GM18526 (cell line): ENCODE data around the gene ASPHD2.

ENCODE experiments used
- POLR2A ChIP-seq: IDR thresholded peaks from 3 replicates; pipeline ENCODE4 v1.6.1; 2011; ENCODE audit not compliant: insufficient read length; ENCODE audit errors: extremely low read depth

The ASPHD2 gene

GRCh38 chr22:26474682-26475081 lies 45.6 kb downstream of the ASPHD2 start:
- no peak for TF ChIP-seq POLR2A

- no peak for TF ChIP-seq POLR2A
Observed at GRCh38 chr22:26476705-26477340, 47.8 kb downstream of the ASPHD2 start.

- TF ChIP-seq POLR2A, result no peak
Observed at GRCh38 chr22:26477341-26477731, 48.3 kb downstream of the ASPHD2 start.

- no peak for TF ChIP-seq POLR2A
Observed at GRCh38 chr22:26479043-26479791, 50.2 kb downstream of the ASPHD2 start.

- no peak for TF ChIP-seq POLR2A
Observed at GRCh38 chr22:26479792-26480610, 50.9 kb downstream of the ASPHD2 start.

GRCh38 chr22:26480611-26480932 lies 51.5 kb downstream of the ASPHD2 start:
- TF ChIP-seq POLR2A, result no peak

GRCh38 chr22:26481112-26481693 lies 52.1 kb downstream of the ASPHD2 start:
- no peak for TF ChIP-seq POLR2A

GRCh38 chr22:26481694-26482093 lies 52.6 kb downstream of the ASPHD2 start:
- TF ChIP-seq POLR2A, result no peak

- TF ChIP-seq POLR2A, result no peak
Observed at GRCh38 chr22:26482161-26482560, 53.1 kb downstream of the ASPHD2 start.

GRCh38 chr22:26483043-26483438 lies 54.0 kb downstream of the ASPHD2 start:
- TF ChIP-seq POLR2A, result no peak

- peak; percentile 88 for TF ChIP-seq POLR2A
Observed at GRCh38 chr22:26483439-26484359, 54.6 kb downstream of the ASPHD2 start, which contains the start of the genes HPS4 and SRRD. HPS4 (minus strand) TSS chr22:26483783; CDS start chr22:26481762, 2,021 bp downstream. SRRD (plus strand) TSS chr22:26483877; CDS start chr22:26483891, 14 bp downstream.

GRCh38 chr22:26484360-26484706 lies 55.3 kb downstream of the ASPHD2 start:
- no peak for TF ChIP-seq POLR2A

GRCh38 chr22:26485013-26485412 lies 56.0 kb downstream of the ASPHD2 start:
- no peak for TF ChIP-seq POLR2A

- no peak for TF ChIP-seq POLR2A
Observed at GRCh38 chr22:26485806-26486390, 56.8 kb downstream of the ASPHD2 start.
